HUES6 (cell line): ENCODE measurements around the gene MAP3K15.

Experiments used
- H3K27ac ChIP-seq: 2 replicates; pipeline ENCODE4 v1.7.0; 2013; ENCODE audit warnings: low read depth, mild to moderate bottlenecking, low read length, inconsistent platforms
- H3K27me3 ChIP-seq: 2 replicates; pipeline ENCODE4 v1.6.1; 2013; ENCODE audit warnings: low read length; ENCODE audit not compliant: control insufficient read depth, insufficient read depth
- H3K36me3 ChIP-seq: 2 replicates; pipeline ENCODE4 v1.6.1; 2013; ENCODE audit warnings: low read length; ENCODE audit not compliant: control insufficient read depth, insufficient read depth
- H3K4me1 ChIP-seq: 2 replicates; pipeline ENCODE4 v1.6.1; 2013; ENCODE audit warnings: low read length; ENCODE audit not compliant: control insufficient read depth, insufficient read depth
- H3K4me3 ChIP-seq: 2 replicates; pipeline ENCODE4 v1.5.1; 2013; ENCODE audit warnings: low read depth, low read length
- H3K9ac ChIP-seq: one replicate; pipeline ENCODE4 v1.6.1; 2013; ENCODE audit warnings: mild to moderate bottlenecking, low read length
- H3K9me3 ChIP-seq: 2 replicates; pipeline ENCODE4 v1.6.1; 2013; ENCODE audit warnings: low read depth, low read length; ENCODE audit not compliant: control insufficient read depth, insufficient read depth

Gene MAP3K15

DNA sequence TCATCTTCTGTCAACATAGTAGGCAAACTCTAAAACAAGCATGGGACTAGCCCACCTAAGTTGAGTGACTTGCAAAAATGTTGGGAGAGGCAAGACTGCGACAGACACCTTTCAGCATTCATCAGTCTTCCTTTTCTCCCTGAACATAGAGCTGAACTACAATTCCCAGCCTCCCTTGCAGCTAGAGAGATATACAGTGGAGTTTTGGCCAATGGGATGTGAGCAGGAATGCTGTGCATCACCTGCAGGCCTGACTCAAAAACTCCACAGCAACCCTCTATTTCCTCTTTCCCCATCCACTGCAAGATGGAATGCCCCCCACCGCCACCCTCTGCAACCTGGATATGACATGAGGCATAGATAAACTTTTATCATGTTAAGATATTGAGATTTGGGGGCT is 105.0 kb downstream of the MAP3K15 start:
- no peaks in the 10 kb centered on the region for H3K27me3 ChIP-seq
- no peaks in the 10 kb centered on the region for H3K4me1 ChIP-seq
- no peaks in the 10 kb centered on the region for H3K36me3 ChIP-seq
- 0 out of 2 replicates have a peak, but pooled peaks cover 3% of the 10 kb centered on the region for H3K9me3 ChIP-seq
- no peak overlapping the region for H3K27ac ChIP-seq
- H3K9ac ChIP-seq, result no peak overlapping the region
- H3K4me3 ChIP-seq, result no peak overlapping the region

DNA sequence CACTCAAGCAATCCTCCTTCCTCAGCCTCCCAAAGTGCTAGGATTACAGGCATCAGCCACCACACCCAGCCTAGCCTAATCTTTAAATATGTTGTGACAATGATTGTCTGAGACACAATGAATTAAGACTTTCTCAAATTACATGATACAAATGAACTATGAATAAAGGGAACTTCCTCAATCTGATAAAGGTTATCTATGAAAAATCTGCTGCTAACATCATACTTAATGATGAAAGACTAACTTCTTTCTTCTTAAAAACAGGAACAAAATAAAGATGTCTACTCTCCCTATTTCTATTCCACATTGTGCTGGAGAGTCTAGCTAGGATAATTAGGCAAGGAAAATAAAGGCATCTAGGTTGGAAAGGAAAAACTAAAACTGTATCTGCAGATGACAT is 111.6 kb downstream of the MAP3K15 start:
- H3K36me3 ChIP-seq, result no peaks in the 10 kb centered on the region
- H3K27me3 ChIP-seq, result no peaks in the 10 kb centered on the region
- no peak overlapping the region for H3K27ac ChIP-seq
- H3K4me1 ChIP-seq, result no peaks in the 10 kb centered on the region
- no peaks in the 10 kb centered on the region for H3K9me3 ChIP-seq
- H3K4me3 ChIP-seq, result no peak overlapping the region
- no peak overlapping the region for H3K9ac ChIP-seq

DNA sequence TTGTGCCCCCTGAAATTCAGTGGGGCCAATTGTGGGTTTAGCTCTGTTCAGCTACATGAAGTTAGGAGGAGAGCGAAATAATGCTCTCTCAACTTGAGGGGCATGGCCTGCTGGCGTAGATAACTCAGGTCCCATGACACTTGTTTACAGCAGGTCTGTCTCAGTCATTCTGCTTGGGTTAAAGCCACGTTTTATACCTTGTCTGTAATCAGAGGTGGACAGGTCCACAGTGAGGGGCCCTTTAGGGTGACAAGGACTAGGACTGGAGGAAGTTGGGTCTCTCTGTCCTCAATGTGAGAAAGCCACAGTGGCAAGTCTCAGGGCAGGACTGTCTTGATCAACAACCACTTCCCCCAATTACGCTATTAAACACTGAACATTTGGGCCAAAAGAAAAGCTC is 122.6 kb downstream of the MAP3K15 start:
- H3K27ac ChIP-seq, result no peak overlapping the region
- no peaks in the 10 kb centered on the region for H3K9me3 ChIP-seq
- no peaks in the 10 kb centered on the region for H3K27me3 ChIP-seq

DNA sequence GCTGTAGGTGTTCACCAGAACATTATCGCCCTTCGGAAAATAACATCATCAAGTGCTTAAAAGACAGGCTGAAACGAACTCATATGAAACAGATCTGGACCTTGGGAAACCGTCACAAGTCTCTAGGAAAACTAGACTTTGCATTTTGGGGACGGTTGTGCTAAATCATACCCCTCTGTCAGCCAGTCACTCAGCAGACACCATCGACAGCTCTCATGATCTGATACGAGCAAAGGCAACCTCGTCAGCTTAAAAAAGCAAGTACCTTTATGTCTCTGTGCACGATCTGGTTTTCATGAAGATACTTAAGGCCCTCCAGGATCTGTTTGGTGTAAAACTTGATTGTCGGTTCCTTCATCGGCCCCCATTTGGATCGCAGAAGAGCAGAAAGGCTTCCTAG is 123.2 kb downstream of the MAP3K15 start:
- Histone ChIP-seq H3K36me3 (no peaks in the 10 kb centered on the region), H3K27me3 (no peaks in the 10 kb centered on the region), H3K4me1 (peaks cover 11% of the 10 kb centered on the region; the same call in 1 of the 2 replicates), H3K9ac (no peak overlapping the region), H3K4me3 (no peak overlapping the region), H3K9me3 (no peaks in the 10 kb centered on the region), H3K27ac (no peak overlapping the region)

More for the DNA sequence above, 122.6 kb downstream of the MAP3K15 start:
- Histone ChIP-seq H3K4me1 (peaks cover 11% of the 10 kb centered on the region; the same call in 1 of the 2 replicates), H3K4me3 (no peak overlapping the region), H3K36me3 (no peaks in the 10 kb centered on the region), H3K9ac (no peak overlapping the region)

DNA sequence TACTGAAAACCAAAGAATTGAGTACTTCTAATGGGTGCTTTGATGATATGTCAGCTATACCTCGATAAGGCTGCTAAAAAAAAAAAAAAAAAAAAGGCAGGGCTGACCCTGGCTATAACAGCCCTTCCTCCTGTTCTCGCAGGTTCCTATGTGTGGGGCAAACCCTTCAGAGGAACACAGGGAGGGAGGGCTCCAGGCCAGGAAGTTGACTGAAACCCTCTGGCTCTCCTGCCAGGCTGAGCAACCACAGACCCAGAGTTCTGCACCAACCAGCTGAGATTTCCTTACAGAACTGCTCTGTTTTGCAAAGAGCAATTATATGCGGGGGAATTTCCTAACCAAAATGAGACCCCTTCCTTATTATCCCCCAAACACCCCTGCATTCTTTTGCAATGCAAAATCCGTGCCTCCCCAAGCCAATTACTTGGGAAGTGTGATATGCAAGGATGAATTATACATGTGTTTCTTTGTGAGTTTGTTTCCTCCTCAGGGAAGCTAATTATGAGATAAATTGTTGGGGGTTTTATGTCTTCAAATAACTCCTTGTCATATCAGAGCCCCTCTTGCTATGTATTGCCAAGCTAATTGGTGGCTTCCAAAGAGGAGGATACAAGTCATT is 126.0 kb downstream of the MAP3K15 start:
- Histone ChIP-seq H3K27me3 (no peaks in the 10 kb centered on the region), H3K27ac (no peak overlapping the region), H3K9me3 (no peaks in the 10 kb centered on the region), H3K9ac (no peak overlapping the region), H3K36me3 (no peaks in the 10 kb centered on the region), H3K4me1 (peaks cover 11% of the 10 kb centered on the region; the same call in 1 of the 2 replicates), H3K4me3 (no peak overlapping the region)

DNA sequence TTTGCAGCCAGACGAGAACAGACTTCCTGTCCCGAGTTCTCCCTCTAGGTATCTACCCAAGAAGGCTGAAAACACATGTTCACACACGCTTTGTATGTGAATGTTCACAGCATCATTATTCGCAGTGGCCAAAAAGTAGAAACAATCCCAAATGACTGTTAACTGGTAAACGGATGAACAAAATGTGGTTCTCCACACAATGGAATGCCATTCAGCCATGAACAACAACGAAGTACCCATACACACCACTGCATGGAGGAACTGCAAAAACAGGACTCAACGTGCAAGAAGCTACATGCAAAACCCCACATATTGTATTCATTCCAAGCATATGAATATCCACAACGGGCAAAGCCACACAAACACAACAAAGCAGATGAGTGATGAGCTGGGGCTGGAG is 126.6 kb downstream of the MAP3K15 start:
- Histone ChIP-seq H3K27me3 (no peaks in the 10 kb centered on the region), H3K36me3 (no peaks in the 10 kb centered on the region), H3K4me1 (peaks cover 11% of the 10 kb centered on the region; the same call in 1 of the 2 replicates), H3K9me3 (no peaks in the 10 kb centered on the region), H3K27ac (no peak overlapping the region), H3K9ac (no peak overlapping the region), H3K4me3 (no peak overlapping the region)

DNA sequence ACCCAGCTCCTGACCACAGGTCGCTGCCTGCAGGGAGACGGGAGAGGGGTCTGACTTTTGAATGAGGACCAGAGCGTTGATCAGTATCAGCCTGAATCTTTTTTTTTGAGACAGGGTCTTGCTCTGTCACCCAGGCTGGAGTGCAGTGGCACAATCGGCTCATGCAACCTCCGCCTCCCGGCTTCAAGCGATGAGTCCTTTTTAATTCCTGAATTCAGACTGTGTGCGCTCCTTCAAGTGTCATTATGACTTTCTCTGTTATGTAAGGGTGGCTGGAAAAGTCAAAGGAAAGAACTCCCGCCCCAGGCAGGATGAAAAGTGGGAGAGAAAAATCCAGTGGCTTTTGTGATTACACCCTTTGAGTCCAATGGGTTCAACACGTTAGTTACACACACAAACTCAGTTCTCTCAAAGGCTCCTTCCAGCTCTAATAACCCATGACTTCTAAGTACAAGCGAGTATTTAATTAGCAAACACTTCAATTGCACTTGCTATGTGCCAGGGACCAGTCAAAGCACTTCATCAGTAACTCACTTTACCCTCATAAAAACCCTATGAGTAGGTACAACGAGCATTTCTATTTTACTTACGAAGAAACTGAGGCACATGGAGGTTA is 127.1 kb downstream of the MAP3K15 start:
- Histone ChIP-seq H3K36me3 (no peaks in the 10 kb centered on the region), H3K9ac (no peak overlapping the region), H3K27ac (no peak overlapping the region), H3K4me1 (peaks cover 11% of the 10 kb centered on the region; the same call in 1 of the 2 replicates), H3K4me3 (no peak overlapping the region), H3K27me3 (no peaks in the 10 kb centered on the region), H3K9me3 (no peaks in the 10 kb centered on the region)

DNA sequence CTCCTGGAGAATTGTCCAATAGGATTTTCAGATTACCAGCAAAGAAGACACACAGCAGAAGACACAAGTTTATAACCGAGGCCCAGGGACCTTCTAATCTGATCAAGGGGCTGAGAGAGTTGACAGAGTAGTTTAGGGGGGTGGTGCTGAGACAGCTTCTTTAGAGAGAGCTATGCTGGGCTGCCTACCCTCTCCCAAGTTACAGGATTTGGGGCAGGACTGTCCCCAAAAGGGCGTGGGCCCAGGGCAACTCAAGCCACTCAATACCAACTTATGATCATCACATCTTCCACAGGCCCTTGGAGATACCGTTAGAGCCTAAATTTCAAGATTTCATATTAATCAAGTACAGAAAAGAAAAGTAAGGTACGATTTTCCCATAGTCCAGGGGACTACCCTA is 128.6 kb downstream of the MAP3K15 start:
- H3K27ac ChIP-seq, result no peak overlapping the region
- no peak overlapping the region for H3K4me3 ChIP-seq
- no peaks in the 10 kb centered on the region for H3K36me3 ChIP-seq
- no peaks in the 10 kb centered on the region for H3K9me3 ChIP-seq
- no peak overlapping the region for H3K9ac ChIP-seq
- peaks cover 11% of the 10 kb centered on the region; the same call in 1 of the 2 replicates for H3K4me1 ChIP-seq
- H3K27me3 ChIP-seq, result no peaks in the 10 kb centered on the region

DNA sequence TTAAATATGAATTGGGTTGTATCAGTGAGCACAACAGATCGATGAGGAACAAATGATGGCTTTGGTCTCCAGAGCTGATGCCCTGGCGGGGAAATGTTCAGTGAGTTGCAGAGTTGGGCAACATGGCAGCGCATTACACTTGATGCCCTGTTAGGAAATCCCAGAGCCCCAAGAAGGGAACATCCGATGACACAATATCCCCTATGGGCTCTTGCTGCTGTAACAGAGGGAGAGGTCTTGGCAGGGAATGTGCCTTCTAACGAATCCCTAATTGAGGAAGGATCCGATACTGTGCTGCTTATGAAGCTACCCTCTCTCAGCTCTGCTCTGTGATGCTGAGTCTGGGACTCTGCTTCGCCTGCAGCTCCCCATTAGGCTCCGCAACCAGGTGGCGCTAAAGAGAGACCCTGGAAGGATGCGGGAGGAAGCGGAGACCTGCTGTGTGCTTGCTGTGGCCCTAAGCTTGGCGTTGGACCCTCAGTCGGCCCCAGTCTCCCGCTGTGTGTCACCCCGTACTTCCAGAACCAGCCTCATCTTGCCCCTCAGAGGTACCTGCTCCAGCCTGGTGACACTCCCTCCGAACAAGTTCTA is 132.7 kb downstream of the MAP3K15 start:
- Histone ChIP-seq H3K27me3 (no peaks in the 10 kb centered on the region), H3K4me1 (no peaks in the 10 kb centered on the region), H3K27ac (no peak overlapping the region), H3K9ac (no peak overlapping the region), H3K4me3 (no peak overlapping the region), H3K36me3 (no peaks in the 10 kb centered on the region; the same call in 1 of the 2 replicates), H3K9me3 (no peaks in the 10 kb centered on the region; the same call in 1 of the 2 replicates)

DNA sequence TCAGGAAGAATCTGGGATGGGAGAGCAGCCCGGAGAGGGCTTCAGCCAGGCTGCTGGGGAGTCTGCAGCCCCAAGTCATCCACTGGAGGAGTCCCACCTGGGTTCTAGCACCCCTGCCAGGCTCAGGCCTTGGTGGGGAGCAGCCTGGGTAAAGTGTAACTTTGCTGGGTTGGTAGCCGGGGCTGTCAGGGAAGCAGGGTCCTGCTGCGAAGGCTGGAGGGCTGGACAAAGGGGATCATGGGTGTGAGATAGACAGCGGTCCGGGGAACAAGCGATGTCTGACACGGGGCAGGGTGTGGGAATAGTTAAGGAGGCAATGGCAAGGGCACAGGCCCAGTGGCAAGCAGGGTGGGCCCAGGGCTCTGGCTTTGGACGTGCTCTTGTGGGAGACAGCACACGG is 134.0 kb downstream of the MAP3K15 start:
- H3K36me3 ChIP-seq, result no peaks in the 10 kb centered on the region; the same call in 1 of the 2 replicates
- no peaks in the 10 kb centered on the region; the same call in 1 of the 2 replicates for H3K9me3 ChIP-seq
- H3K27me3 ChIP-seq, result no peaks in the 10 kb centered on the region
- no peak overlapping the region for H3K9ac ChIP-seq
- H3K27ac ChIP-seq, result no peak overlapping the region
- H3K4me3 ChIP-seq, result no peak overlapping the region
- H3K4me1 ChIP-seq, result no peaks in the 10 kb centered on the region

DNA sequence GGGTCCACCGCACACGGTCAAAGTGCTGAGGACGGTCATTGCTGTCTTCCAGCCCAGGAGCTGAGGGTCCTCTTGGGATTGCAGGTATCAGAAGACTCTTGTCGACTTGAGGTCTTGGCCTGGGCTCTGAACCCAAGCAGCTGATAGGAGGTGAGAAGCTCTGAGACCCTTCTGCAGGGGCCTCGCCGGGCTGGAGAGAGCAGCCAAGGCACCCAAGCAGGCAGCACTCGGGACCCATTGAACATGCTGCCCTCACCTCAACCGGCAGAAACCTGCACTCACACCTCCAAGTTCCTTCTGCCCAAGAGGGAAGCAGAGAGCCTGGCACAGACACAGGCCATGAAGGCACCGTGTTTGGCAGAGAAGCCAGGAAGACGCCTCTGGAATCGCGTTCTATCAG is 137.5 kb downstream of the MAP3K15 start:
- H3K27ac ChIP-seq, result no peak overlapping the region
- H3K9ac ChIP-seq, result no peak overlapping the region
- H3K9me3 ChIP-seq, result no peaks in the 10 kb centered on the region; the same call in 1 of the 2 replicates
- no peak overlapping the region for H3K4me3 ChIP-seq
- H3K4me1 ChIP-seq, result peaks cover 6% of the 10 kb centered on the region; the same call in 1 of the 2 replicates
- H3K27me3 ChIP-seq, result peaks cover 17% of the 10 kb centered on the region
- H3K36me3 ChIP-seq, result no peaks in the 10 kb centered on the region; the same call in 1 of the 2 replicates
